ENCODE data around the gene TM9SF1. TPM values are rescaled to one million over a fixed set of nuclear protein-coding genes. Genes with fewer than 3 reads are reported as not detected.

The TM9SF1 gene
- polyA plus RNA-seq, 3 donors = 14.6 to 56.0 (median 51.1) TPM

GRCh38 chr14:24185026-24185425 lies 10.2 kb downstream of the TM9SF1 start:
- intact Hi-C loops (cut with micrococcal nuclease) = no loop called here
- H3K9ac ChIP-seq (ENCODE audit: insufficient read depth, low read length, poor library complexity, severe bottlenecking) = no peak overlapping the region

GRCh38 chr14:24184104-24184970 lies 10.9 kb downstream of the TM9SF1 start:
- Mint-ChIP-seq H3K36me3 (peaks cover 57 to 73% of the 10 kb centered on the region in 2 donors), H3K4me3 (no peak overlapping the region), H3K27ac (peak overlapping the region in 2 of 7 donors; percentile 13 to 66), H3K27me3 (ENCODE audit: low read depth in 3 of 3) (peaks cover 0 to 3% (median 1%) of the 10 kb centered on the region in 3 donors), H3K4me1 (peaks cover 19% of the 10 kb centered on the region), H3K9me3 (no peaks in the 10 kb centered on the region)
- Histone ChIP-seq H3K9ac (ENCODE audit: insufficient read depth, low read length, poor library complexity, severe bottlenecking) (no peak overlapping the region), H3K4me2 (replicated peaks; ENCODE audit: extremely low read depth, low read length, poor library complexity, severe bottlenecking) (no peak overlapping the region), H2AFZ (ENCODE audit: insufficient read depth, low read depth, low read length, poor library complexity, severe bottlenecking) (no peak overlapping the region), H3K27ac (ENCODE audit: low read depth in 1 of 2, low read length in 2 of 2) (no peak overlapping the region), H3K79me2 (ENCODE audit: insufficient read depth, low read length) (no peaks in the 10 kb centered on the region), H4K20me1 (ENCODE audit: insufficient read depth, low read length) (no peaks in the 10 kb centered on the region), H3K4me3 (replicated peaks in 1 of 3; ENCODE audit: low read depth in 2 of 3, low read length in 3 of 3) (no peak overlapping the region), H3K27me3 (ENCODE audit: control insufficient read depth in 2 of 2, insufficient read depth in 2 of 2, low read length in 2 of 2) (no peaks in the 10 kb centered on the region), H3K9me3 (replicated peaks in 1 of 2; ENCODE audit: control insufficient read depth in 1 of 2, insufficient read depth in 1 of 2, low read length in 2 of 2) (no peaks in the 10 kb centered on the region), H3K4me1 (ENCODE audit: control insufficient read depth in 1 of 2, insufficient read depth in 2 of 2, low read length in 2 of 2) (peaks cover 17% of the 10 kb centered on the region in 2 donors), H3K36me3 (replicated peaks in 1 of 2; ENCODE audit: control insufficient read depth in 1 of 2, insufficient read depth in 2 of 2, low read length in 2 of 2) (peaks cover 40 to 71% of the 10 kb centered on the region in 2 donors)
- no peak for TF ChIP-seq CTCF (IDR thresholded peaks at IDR 0.05)
- intact Hi-C loops (cut with micrococcal nuclease) = no loop called here
- no peak for DNase-seq
- 96% methylated on average over 17 of the region's 19 CpGs for WGBS (ENCODE audit: insufficient coverage)

More at GRCh38 chr14:24185026-24185425, 10.2 kb downstream of the TM9SF1 start:
- peaks cover 52 to 69% of the 10 kb centered on the region in 2 donors for H3K36me3 Mint-ChIP-seq
- 98% methylated on average over 5 of the region's 7 CpGs for WGBS (ENCODE audit: insufficient coverage)
- no peak for DNase-seq
- Histone ChIP-seq H3K9me3 (replicated peaks in 1 of 2; ENCODE audit: control insufficient read depth in 1 of 2, insufficient read depth in 1 of 2, low read length in 2 of 2) (no peaks in the 10 kb centered on the region), H2AFZ (ENCODE audit: insufficient read depth, low read depth, low read length, poor library complexity, severe bottlenecking) (no peak overlapping the region), H3K4me2 (replicated peaks; ENCODE audit: extremely low read depth, low read length, poor library complexity, severe bottlenecking) (no peak overlapping the region), H3K79me2 (ENCODE audit: insufficient read depth, low read length) (no peaks in the 10 kb centered on the region), H4K20me1 (ENCODE audit: insufficient read depth, low read length) (no peaks in the 10 kb centered on the region), H3K27me3 (ENCODE audit: control insufficient read depth in 2 of 2, insufficient read depth in 2 of 2, low read length in 2 of 2) (no peaks in the 10 kb centered on the region), H3K27ac (ENCODE audit: low read depth in 1 of 2, low read length in 2 of 2) (no peak overlapping the region), H3K4me1 (ENCODE audit: control insufficient read depth in 1 of 2, insufficient read depth in 2 of 2, low read length in 2 of 2) (peaks cover 18 to 21% of the 10 kb centered on the region in 2 donors), H3K36me3 (replicated peaks in 1 of 2; ENCODE audit: control insufficient read depth in 1 of 2, insufficient read depth in 2 of 2, low read length in 2 of 2) (peaks cover 33 to 67% of the 10 kb centered on the region in 2 donors), H3K4me3 (replicated peaks in 1 of 3; ENCODE audit: low read depth in 2 of 3, low read length in 3 of 3) (no peak overlapping the region)
- peak overlapping the region in 2 of 7 donors; percentile 38 to 66 for H3K27ac Mint-ChIP-seq
- no peak for TF ChIP-seq CTCF (IDR thresholded peaks at IDR 0.05)
- H3K9me3 Mint-ChIP-seq = no peaks in the 10 kb centered on the region
- peaks cover 20% of the 10 kb centered on the region for H3K4me1 Mint-ChIP-seq
- H3K27me3 Mint-ChIP-seq (ENCODE audit: low read depth in 3 of 3) = peaks cover 0 to 3% (median 1%) of the 10 kb centered on the region in 3 donors
- no peak overlapping the region for H3K4me3 Mint-ChIP-seq

All from CD14-positive monocyte (primary cell).